SK-N-SH (cell line): ENCODE results near the gene CC2D2B. TPM values are rescaled to one million over a fixed set of nuclear protein-coding genes. Genes with fewer than 3 reads are reported as not detected.

Source experiments
- CTCF ChIA-PET: fragments of 300-600, 350-600 bp; formaldehyde crosslinking; extraction: SDS; loops from one replicate; lab custom pipeline; 2021; lab: Yijun Ruan, JAX
- POLR2A ChIA-PET: fragments of 350-600 bp; sonication (Branson Sonifier 250); formaldehyde crosslinking; extraction: SDS; loops from one replicate; lab custom pipeline; 2020; ENCODE audit warnings: antibody characterized with exemption, inconsistent platforms; lab: Yijun Ruan, JAX
- DNase-seq: peaks from one replicate; pipeline ENCODE4 v3.0.0; 2012
- H2AFZ ChIP-seq: fragments of 200-600 bp; sonication (generic); 2 replicates; pipeline ENCODE4 v1.8.1; 2016; ENCODE audit warnings: antibody characterized with exemption, mild to moderate bottlenecking, low read depth
- H3F3A ChIP-seq: fragments of 200-600 bp; sonication (generic); replicated peaks from 2 replicates; pipeline ENCODE3; 2016; ENCODE audit warnings: antibody characterized with exemption, mild to moderate bottlenecking; ENCODE audit not compliant: insufficient read depth
- H3K27ac ChIP-seq, 2 experiments: fragments of 200-500 bp in 1 of 2; fragments of 200-600 bp in 1 of 2; sonication (Bioruptor generic) in 1 of 2; sonication (generic), shearing (Covaris generic) in 1 of 2; 2 replicates each; pipeline versions ENCODE4 v1.5.1 to v1.6.1; 2014 to 2016; ENCODE audit warnings: low read depth in 2 of 2, inconsistent platforms in 1 of 2, low read length in 1 of 2, mild to moderate bottlenecking in 1 of 2, mixed read lengths in 1 of 2
- H3K27me3 ChIP-seq: fragments of 200-600 bp; sonication (generic), shearing (Covaris generic); 2 replicates; pipeline ENCODE4 v1.6.1; 2016; ENCODE audit warnings: mixed run types; ENCODE audit not compliant: insufficient read depth
- H3K36me3 ChIP-seq, 2 experiments: fragments of 200-500 bp in 1 of 2; fragments of 200-600 bp in 1 of 2; sonication (Bioruptor generic) in 1 of 2; sonication (generic) in 1 of 2; replicated peaks in 1 of 2; 2 replicates each; pipeline versions ENCODE3 to v1.5.1; 2014 to 2016; ENCODE audit warnings: low read length in 1 of 2, mild to moderate bottlenecking in 1 of 2; ENCODE audit not compliant: insufficient read depth in 2 of 2, control insufficient read depth in 1 of 2
- H3K4me1 ChIP-seq, 2 experiments: fragments of 200-500 bp in 1 of 2; fragments of 200-600 bp in 1 of 2; sonication (Bioruptor generic) in 1 of 2; sonication (generic), shearing (Covaris generic) in 1 of 2; 2 replicates each; pipeline versions ENCODE4 v1.5.1 to v1.6.1; 2014 to 2016; ENCODE audit warnings: low read depth in 1 of 2, low read length in 1 of 2, mixed run types in 1 of 2; ENCODE audit not compliant: insufficient read depth in 2 of 2, control insufficient read depth in 1 of 2
- H3K4me2 ChIP-seq: fragments of 200-600 bp; sonication (generic), shearing (Covaris generic); 2 replicates; pipeline ENCODE4 v1.6.1; 2017; ENCODE audit warnings: mixed run types
- H3K4me3 ChIP-seq, 2 experiments: fragments of 200-500 bp in 1 of 2; fragments of 200-600 bp in 1 of 2; sonication (Bioruptor generic) in 1 of 2; sonication (generic), shearing (Covaris generic) in 1 of 2; 2 replicates each; pipeline versions ENCODE4 v1.5.1 to v1.8.1; 2014 to 2016; ENCODE audit warnings: low read depth in 2 of 2, inconsistent platforms in 1 of 2, low read length in 1 of 2, mild to moderate bottlenecking in 1 of 2, mixed read lengths in 1 of 2, moderate library complexity in 1 of 2
- H3K79me2 ChIP-seq: fragments of 200-600 bp; sonication (generic); 2 replicates; pipeline ENCODE4 v1.8.1; 2017; ENCODE audit warnings: mild to moderate bottlenecking; ENCODE audit not compliant: insufficient read depth
- H3K9ac ChIP-seq: fragments of 200-600 bp; sonication (generic); 2 replicates; pipeline ENCODE4 v1.6.1; 2017; ENCODE audit warnings: mixed run types
- H3K9me2 ChIP-seq: fragments of 200-600 bp; sonication (generic); 2 replicates; pipeline ENCODE4 v1.6.1; 2017; ENCODE audit warnings: mixed run types
- H3K9me3 ChIP-seq: fragments of 200-600 bp; sonication (generic); 2 replicates; pipeline ENCODE4 v1.6.1; 2017; ENCODE audit warnings: mixed run types, mild to moderate bottlenecking, moderate library complexity
- H4K20me1 ChIP-seq: fragments of 200-600 bp; sonication (generic); 2 replicates; pipeline ENCODE4 v1.6.1; 2017; ENCODE audit warnings: mild to moderate bottlenecking, mixed run types; ENCODE audit not compliant: insufficient read depth
- CTCF ChIP-seq: fragments of 200-600 bp; sonication (generic); IDR thresholded peaks from 2 replicates; pipeline ENCODE4 v1.6.1; 2017; ENCODE audit warnings: antibody characterized with exemption, mild to moderate bottlenecking, moderate library complexity
- FOXJ3 ChIP-seq: sonication (generic); formaldehyde crosslinking; IDR thresholded peaks from 2 replicates; pipeline ENCODE4 v1.5.1; 2020; ENCODE audit warnings: mild to moderate bottlenecking, missing genetic modification reagents
- FOXM1 ChIP-seq: IDR thresholded peaks from 2 replicates; pipeline ENCODE4 v1.4.0; 2012; ENCODE audit warnings: low read depth, mild to moderate bottlenecking
- GATA2 ChIP-seq: sonication (generic); formaldehyde crosslinking; IDR thresholded peaks from 2 replicates; pipeline ENCODE4 v1.5.0; 2020; ENCODE audit warnings: mild to moderate bottlenecking, missing genetic modification reagents
- IRF3 ChIP-seq: fragments of 150-350 bp; IDR thresholded peaks from 2 replicates; pipeline ENCODE4 v1.6.1; 2016; ENCODE audit warnings: mild to moderate bottlenecking, low read depth, low read length
- JUND ChIP-seq: IDR thresholded peaks from 2 replicates; pipeline ENCODE4 v1.4.0; 2012
- MAX ChIP-seq: IDR thresholded peaks from 2 replicates; pipeline ENCODE4 v1.4.0; 2012; ENCODE audit warnings: low read depth
- MEF2A ChIP-seq: IDR thresholded peaks from 2 replicates; pipeline ENCODE4 v1.4.0; 2012; ENCODE audit warnings: low read depth, borderline replicate concordance
- NFIC ChIP-seq: IDR thresholded peaks from 2 replicates; pipeline ENCODE4 v1.4.0; 2012; ENCODE audit warnings: borderline replicate concordance
- RCOR1 ChIP-seq: fragments of 150-350 bp; IDR thresholded peaks from 2 replicates; pipeline ENCODE4 v1.6.1; 2017; ENCODE audit warnings: antibody characterized with exemption, low read length
- RFX5 ChIP-seq: IDR thresholded peaks from 2 replicates; pipeline ENCODE4 v1.6.1; 2012; ENCODE audit warnings: mild to moderate bottlenecking, improper control_type of control experiment, low read length
- TAF1 ChIP-seq: IDR thresholded peaks from 2 replicates; pipeline ENCODE4 v1.6.1; 2012; ENCODE audit warnings: low read depth, mild to moderate bottlenecking, low read length, moderate library complexity, borderline replicate concordance
- TEAD4 ChIP-seq: IDR thresholded peaks from 2 replicates; pipeline ENCODE4 v1.4.0; 2012; ENCODE audit warnings: mild to moderate bottlenecking, borderline replicate concordance; ENCODE audit not compliant: insufficient read depth
- YY1 ChIP-seq: IDR thresholded peaks from 2 replicates; pipeline ENCODE4 v1.4.0; 2012; ENCODE audit warnings: low read depth, mild to moderate bottlenecking
- WGBS: methylation state at CpG from one replicate; pipeline ENCODE4 v1.1.6; 2017; ENCODE audit warnings: low lambda C conversion rate; 5-methylcytosine and 5-hydroxymethylcytosine counted together
- polyA plus RNA-seq, 3 experiments: library from polyadenylated mRNA; depleted of rRNA; stranded (reverse); fragments of >200 nt; gene quantifications; 2 replicates each; pipeline ENCODE4 v1.2.3, GENCODE V29; 2012
- TF ChIP-seq, protein P1 (sequence below): IDR thresholded peaks from 2 replicates; pipeline ENCODE4 v1.6.1; 2012; ENCODE audit warnings: mild to moderate bottlenecking, low read depth, low read length, moderate library complexity

The CC2D2B gene
- polyA plus RNA-seq, 1 of the 3 experiments (the other 2 are of a cell fraction), result not detected

DNA sequence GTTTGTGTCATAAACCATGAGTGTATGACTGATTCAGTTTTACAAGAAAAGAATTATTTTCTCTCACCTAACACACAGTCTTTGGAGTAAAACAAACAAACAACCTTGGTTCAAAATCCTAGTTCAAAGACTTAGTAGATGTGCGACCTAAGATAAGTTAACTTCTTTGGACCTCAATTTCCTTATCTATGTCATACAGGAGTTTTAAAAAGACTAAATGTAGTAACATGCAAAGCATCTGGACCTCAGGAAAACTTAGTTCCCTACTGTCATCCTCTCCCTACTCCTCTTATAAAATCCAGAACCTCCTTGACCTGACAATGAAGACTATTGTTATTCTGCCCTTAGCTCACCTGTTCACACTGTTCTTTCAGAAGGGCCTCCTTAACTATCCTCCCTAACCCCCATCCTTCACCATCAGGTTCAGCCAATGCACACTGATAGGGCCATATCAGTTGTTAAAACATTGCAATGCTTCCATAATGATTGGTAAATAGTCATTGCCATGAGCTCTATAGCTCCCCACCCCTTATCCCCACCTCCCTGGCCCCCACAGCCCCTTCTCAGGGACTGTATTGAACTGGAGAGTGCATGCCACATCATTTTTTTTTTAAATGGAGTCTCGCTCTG, 106.8 kb downstream of the CC2D2B start:
- Histone ChIP-seq H3F3A (no peaks in the 10 kb centered on the region), H3K4me3 (no peak overlapping the region), H2AFZ (no peak overlapping the region), H3K27ac (no peak overlapping the region), H3K9me2 (no peaks in the 10 kb centered on the region), H3K79me2 (no peaks in the 10 kb centered on the region), H3K27me3 (no peaks in the 10 kb centered on the region), H4K20me1 (no peaks in the 10 kb centered on the region), H3K9me3 (no peaks in the 10 kb centered on the region), H3K4me1 (no peaks in the 10 kb centered on the region), H3K4me2 (no peak overlapping the region), H3K9ac (no peak overlapping the region), H3K36me3 (no peaks in the 10 kb centered on the region)
- DNase-seq, result no peak
- TF ChIP-seq IRF3, result no peak
- no peak for TF ChIP-seq CTCF
- TF ChIP-seq, protein P1, sequence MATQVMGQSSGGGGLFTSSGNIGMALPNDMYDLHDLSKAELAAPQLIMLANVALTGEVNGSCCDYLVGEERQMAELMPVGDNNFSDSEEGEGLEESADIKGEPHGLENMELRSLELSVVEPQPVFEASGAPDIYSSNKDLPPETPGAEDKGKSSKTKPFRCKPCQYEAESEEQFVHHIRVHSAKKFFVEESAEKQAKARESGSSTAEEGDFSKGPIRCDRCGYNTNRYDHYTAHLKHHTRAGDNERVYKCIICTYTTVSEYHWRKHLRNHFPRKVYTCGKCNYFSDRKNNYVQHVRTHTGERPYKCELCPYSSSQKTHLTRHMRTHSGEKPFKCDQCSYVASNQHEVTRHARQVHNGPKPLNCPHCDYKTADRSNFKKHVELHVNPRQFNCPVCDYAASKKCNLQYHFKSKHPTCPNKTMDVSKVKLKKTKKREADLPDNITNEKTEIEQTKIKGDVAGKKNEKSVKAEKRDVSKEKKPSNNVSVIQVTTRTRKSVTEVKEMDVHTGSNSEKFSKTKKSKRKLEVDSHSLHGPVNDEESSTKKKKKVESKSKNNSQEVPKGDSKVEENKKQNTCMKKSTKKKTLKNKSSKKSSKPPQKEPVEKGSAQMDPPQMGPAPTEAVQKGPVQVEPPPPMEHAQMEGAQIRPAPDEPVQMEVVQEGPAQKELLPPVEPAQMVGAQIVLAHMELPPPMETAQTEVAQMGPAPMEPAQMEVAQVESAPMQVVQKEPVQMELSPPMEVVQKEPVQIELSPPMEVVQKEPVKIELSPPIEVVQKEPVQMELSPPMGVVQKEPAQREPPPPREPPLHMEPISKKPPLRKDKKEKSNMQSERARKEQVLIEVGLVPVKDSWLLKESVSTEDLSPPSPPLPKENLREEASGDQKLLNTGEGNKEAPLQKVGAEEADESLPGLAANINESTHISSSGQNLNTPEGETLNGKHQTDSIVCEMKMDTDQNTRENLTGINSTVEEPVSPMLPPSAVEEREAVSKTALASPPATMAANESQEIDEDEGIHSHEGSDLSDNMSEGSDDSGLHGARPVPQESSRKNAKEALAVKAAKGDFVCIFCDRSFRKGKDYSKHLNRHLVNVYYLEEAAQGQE, result no peak
- TF ChIP-seq NFIC, result no peak
- TF ChIP-seq RFX5, result no peak
- TF ChIP-seq GATA2 (CRISPR knock-in tag), result no peak
- TF ChIP-seq JUND, result no peak
- no peak for TF ChIP-seq MEF2A
- TF ChIP-seq MAX, result no peak
- no peak for TF ChIP-seq FOXJ3 (CRISPR knock-in tag)
- no peak for TF ChIP-seq TAF1
- TF ChIP-seq FOXM1, result no peak
- no peak for TF ChIP-seq TEAD4
- TF ChIP-seq YY1, result no peak
- no peak for TF ChIP-seq RCOR1
- POLR2A ChIA-PET, result no interaction called here
- 70% methylated on average over 2 of the region's 2 CpGs for WGBS
- CTCF ChIA-PET, result interaction anchor here (0.7 to 6.9 kb wide), 6 partner anchors 9 to 360 kb away, joined by 3 to 112 read pairs (median 4); no protein-coding TSS in a partner anchor
